ENCODE results near the gene EIF1B.
A peak's percentile ranks its signal among the peaks of the same experiment; 100 is the strongest.

EIF1B gene

DNA sequence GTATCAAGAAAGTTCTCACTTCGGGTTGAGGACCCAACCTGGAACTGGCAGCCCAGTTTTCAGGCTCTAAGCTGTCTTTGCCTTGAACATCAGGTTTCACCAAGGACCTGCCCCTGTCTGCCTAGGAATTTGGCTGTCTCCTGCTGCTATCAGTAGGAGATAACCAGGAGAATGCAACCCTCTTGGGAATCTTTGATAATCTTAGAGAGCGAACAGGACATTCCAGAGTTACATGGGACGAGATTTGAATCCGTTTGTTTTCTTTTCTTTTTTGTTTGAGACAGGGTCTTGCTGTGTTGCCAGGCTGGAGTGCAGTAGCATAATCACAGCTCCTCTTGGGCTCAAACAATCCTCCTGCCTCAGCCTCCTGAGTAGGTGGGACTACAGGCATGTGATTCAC is 18.0 kb upstream of the EIF1B start:
- H3K4me3 ChIP-seq (ENCODE audit: extremely low read depth, insufficient read depth, low read length, poor library complexity, severe bottlenecking): no peak overlapping the region
- H3K36me3 ChIP-seq (ENCODE audit: control insufficient read depth, insufficient read depth, low read length): no peaks in the 10 kb centered on the region
- no peaks in the 10 kb centered on the region for H3K9me3 ChIP-seq (ENCODE audit: control insufficient read depth, low read length)
- H3K27ac ChIP-seq (ENCODE audit: low read depth, low read length, severe bottlenecking): no peak overlapping the region
- 80 to 90% methylated on average over 2 of the region's 4 CpGs for WGBS, 2 experiments (ENCODE audit: insufficient coverage in 2 of 2)
- no peaks in the 10 kb centered on the region for H3K4me1 ChIP-seq (ENCODE audit: control insufficient read depth, insufficient read depth, low read length, poor library complexity, severe bottlenecking)

DNA sequence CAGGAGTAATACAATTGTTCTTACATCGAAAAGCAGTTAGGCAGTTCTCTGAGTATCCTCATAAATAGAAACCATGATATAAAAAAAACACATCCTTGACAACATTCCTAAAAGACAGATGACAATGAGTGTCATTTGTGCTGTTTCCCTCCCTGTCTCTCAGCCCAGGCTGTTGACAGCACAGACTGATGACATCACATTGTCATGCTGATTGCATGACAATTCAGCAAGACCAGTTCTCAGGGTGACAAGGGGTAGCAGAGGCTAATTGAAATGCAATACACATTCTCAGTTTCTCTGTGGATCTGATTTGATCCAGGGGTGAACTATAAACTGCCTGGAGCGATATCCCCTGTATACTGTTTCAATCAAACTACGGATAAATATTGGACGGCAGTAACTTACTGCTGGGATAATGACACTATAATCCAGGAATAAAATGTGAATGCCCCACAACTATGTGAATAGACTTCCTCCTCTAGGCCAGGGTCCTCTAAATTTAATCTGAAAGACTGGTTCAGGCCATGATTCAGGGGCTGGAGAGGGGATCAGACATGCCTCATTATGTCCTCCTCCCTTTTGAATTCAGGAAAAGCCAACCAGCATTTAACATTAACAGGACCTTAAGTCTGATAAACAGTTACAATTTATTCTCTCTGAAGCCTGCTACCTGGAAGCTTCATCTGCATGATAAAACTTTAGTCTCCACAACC is 16.7 kb upstream of the EIF1B start:
- H3K4me1 ChIP-seq (ENCODE audit: control insufficient read depth, insufficient read depth, low read length, poor library complexity, severe bottlenecking): no peaks in the 10 kb centered on the region
- WGBS, 2 experiments (ENCODE audit: insufficient coverage in 2 of 2): 62% methylated on average over 3 of the region's 4 CpGs; no CpG with 5 or more reads in 1 of the 2 experiments

DNA sequence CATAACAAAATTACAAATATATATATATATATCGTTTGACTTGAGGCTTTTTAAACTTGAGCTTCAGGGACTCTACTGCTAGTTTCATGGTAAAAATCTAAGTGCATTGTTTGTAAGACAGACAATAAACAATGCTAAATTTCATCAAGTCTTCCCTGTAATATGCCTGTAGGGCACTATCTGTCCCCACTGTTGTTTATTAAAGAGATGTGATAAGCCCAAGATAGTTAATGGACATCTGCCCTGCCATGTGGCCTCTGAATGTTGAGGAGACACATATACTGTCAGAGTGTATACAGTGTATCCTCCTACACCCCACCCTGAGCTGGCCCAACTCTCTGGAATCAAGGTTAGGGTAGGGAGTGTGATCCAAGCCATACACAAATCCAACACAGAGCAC is 15.1 kb upstream of the EIF1B start:
- Histone ChIP-seq H3K27ac (ENCODE audit: low read depth, low read length, severe bottlenecking) (no peak overlapping the region), H3K4me3 (ENCODE audit: extremely low read depth, insufficient read depth, low read length, poor library complexity, severe bottlenecking) (no peak overlapping the region), H3K9me3 (ENCODE audit: control insufficient read depth, low read length) (no peaks in the 10 kb centered on the region), H3K4me1 (ENCODE audit: control insufficient read depth, insufficient read depth, low read length, poor library complexity, severe bottlenecking) (no peaks in the 10 kb centered on the region), H3K36me3 (ENCODE audit: control insufficient read depth, insufficient read depth, low read length) (no peaks in the 10 kb centered on the region)
- no CpG with 5 or more reads among the region's 1 CpG for WGBS, 2 experiments (ENCODE audit: insufficient coverage in 2 of 2)

More for the DNA sequence above, 16.7 kb upstream of the EIF1B start:
- Histone ChIP-seq H3K36me3 (ENCODE audit: control insufficient read depth, insufficient read depth, low read length) (no peaks in the 10 kb centered on the region), H3K4me3 (ENCODE audit: extremely low read depth, insufficient read depth, low read length, poor library complexity, severe bottlenecking) (no peak overlapping the region), H3K9me3 (ENCODE audit: control insufficient read depth, low read length) (no peaks in the 10 kb centered on the region), H3K27ac (ENCODE audit: low read depth, low read length, severe bottlenecking) (peak overlapping the region; percentile 30)

DNA sequence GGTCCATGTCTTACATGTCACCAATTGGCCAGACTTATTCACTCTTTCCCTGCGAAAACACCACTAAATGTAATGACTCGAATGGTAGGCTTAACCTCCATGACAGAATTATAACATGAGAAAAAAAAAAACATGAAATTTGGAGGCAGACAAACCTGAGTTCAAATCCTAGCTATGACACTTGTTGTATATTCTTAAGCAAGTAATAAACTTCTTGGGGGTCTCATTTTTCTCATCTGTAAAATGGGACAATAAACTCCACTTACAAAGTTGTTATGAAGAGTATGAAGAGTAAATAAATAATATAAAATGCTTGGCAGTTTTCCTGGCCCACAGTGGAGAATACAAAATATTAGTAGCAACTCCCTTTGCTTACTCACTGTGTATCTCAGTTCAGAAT is 11.4 kb upstream of the EIF1B start:
- Histone ChIP-seq H3K36me3 (ENCODE audit: control insufficient read depth, insufficient read depth, low read length) (no peaks in the 10 kb centered on the region), H3K4me3 (ENCODE audit: extremely low read depth, insufficient read depth, low read length, poor library complexity, severe bottlenecking) (no peak overlapping the region), H3K27ac (ENCODE audit: low read depth, low read length, severe bottlenecking) (no peak overlapping the region), H3K4me1 (ENCODE audit: control insufficient read depth, insufficient read depth, low read length, poor library complexity, severe bottlenecking) (no peaks in the 10 kb centered on the region), H3K9me3 (ENCODE audit: control insufficient read depth, low read length) (no peaks in the 10 kb centered on the region)
- 80 to 94% methylated on average over 1 to 2 of the region's 2 CpGs for WGBS, 2 experiments (ENCODE audit: insufficient coverage in 2 of 2)

DNA sequence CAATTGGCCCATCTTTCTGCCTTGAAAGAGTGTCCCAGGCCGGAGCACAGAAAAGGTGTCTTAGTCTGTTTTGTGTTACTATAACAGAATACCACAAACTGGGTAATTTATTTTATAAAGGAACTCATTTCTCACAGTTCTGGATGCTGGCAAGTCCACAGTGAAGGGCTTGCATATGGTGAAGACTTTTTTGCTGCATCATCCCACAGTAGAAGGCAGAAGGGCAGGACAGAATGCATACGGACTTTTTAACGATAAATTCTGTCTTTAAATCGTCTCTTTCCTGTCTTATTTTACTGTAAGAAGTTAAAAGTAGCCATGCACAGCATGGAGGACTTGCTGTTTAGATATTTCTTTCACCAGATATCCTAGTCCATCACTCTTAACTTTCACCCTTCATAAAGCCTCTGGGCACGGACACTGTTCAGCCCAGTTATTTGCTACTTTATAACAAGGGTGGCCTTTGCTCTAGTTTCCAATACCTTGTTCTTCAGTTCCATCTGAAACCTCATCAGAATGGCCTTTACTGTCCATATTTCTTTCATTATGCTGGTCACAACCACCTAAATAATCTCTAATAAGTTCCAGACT is 10.3 kb upstream of the EIF1B start:
- H3K9me3 ChIP-seq (ENCODE audit: control insufficient read depth, low read length): no peaks in the 10 kb centered on the region
- no peaks in the 10 kb centered on the region for H3K36me3 ChIP-seq (ENCODE audit: control insufficient read depth, insufficient read depth, low read length)
- 90 to 100% methylated on average over 3 to 4 of the region's 5 CpGs for WGBS, 2 experiments (ENCODE audit: insufficient coverage in 2 of 2)
- H3K4me1 ChIP-seq (ENCODE audit: control insufficient read depth, insufficient read depth, low read length, poor library complexity, severe bottlenecking): no peaks in the 10 kb centered on the region
- H3K27ac ChIP-seq (ENCODE audit: low read depth, low read length, severe bottlenecking): no peak overlapping the region
- H3K4me3 ChIP-seq (ENCODE audit: extremely low read depth, insufficient read depth, low read length, poor library complexity, severe bottlenecking): no peak overlapping the region

DNA sequence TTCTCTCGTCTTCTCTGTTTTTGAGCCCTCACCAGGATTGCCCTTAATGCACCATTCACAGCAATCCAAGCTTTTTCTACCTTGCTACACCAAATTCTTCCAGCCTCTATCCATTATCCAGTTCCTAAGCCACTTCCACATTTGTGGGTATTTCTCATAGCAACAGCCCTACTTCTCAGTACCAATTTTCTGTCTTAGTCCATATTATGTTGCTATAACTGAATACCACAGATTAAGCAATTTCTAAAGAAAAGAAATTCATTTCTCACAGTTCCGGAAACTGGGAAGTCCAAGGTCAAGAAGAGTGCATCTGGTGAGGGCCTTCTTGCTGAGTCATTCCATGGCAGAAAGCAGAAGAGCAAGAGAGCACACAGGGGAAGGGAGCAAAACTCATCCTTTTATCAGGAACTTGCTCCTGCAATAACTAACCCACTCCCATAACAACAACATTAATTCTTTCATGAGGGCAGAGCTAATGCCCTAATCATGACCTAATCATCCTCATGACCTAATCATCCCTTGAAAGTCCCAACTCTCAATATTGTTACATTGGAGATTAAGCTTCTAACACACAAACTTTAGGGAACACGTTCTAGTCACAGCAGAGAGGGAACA is 9.7 kb upstream of the EIF1B start:
- H3K9me3 ChIP-seq (ENCODE audit: control insufficient read depth, low read length): no peaks in the 10 kb centered on the region
- no peak overlapping the region for H3K27ac ChIP-seq (ENCODE audit: low read depth, low read length, severe bottlenecking)
- no peaks in the 10 kb centered on the region for H3K36me3 ChIP-seq (ENCODE audit: control insufficient read depth, insufficient read depth, low read length)
- WGBS, 2 experiments (ENCODE audit: insufficient coverage in 2 of 2): 83 to 89% methylated on average over 1 to 3 of the region's 3 CpGs
- no peak overlapping the region for H3K4me3 ChIP-seq (ENCODE audit: extremely low read depth, insufficient read depth, low read length, poor library complexity, severe bottlenecking)
- H3K4me1 ChIP-seq (ENCODE audit: control insufficient read depth, insufficient read depth, low read length, poor library complexity, severe bottlenecking): no peaks in the 10 kb centered on the region

DNA sequence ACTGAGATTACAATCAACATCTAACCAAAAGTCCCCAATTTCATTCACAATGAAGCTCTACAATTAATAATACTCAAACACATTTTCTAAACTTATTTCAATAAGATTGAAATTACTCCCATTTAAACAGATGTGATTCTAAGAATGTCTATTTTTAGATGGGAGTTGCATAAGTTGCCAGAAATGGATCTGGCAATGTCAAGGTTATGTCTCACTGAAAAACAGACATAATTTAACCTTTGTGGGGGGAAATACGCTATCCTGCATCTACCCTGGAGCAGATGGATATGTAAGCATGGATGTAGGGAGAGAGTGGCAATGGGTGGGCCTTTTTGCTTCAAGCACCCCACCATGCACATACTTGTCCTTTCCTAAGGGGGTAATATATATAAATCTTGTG is 6.7 kb upstream of the EIF1B start:
- Histone ChIP-seq H3K36me3 (ENCODE audit: control insufficient read depth, insufficient read depth, low read length) (no peaks in the 10 kb centered on the region), H3K27ac (ENCODE audit: low read depth, low read length, severe bottlenecking) (no peak overlapping the region), H3K9me3 (ENCODE audit: control insufficient read depth, low read length) (no peaks in the 10 kb centered on the region), H3K4me1 (ENCODE audit: control insufficient read depth, insufficient read depth, low read length, poor library complexity, severe bottlenecking) (no peaks in the 10 kb centered on the region), H3K4me3 (ENCODE audit: extremely low read depth, insufficient read depth, low read length, poor library complexity, severe bottlenecking) (no peak overlapping the region)
- no CpG with 5 or more reads among the region's 1 CpG for WGBS, 2 experiments (ENCODE audit: insufficient coverage in 2 of 2)

DNA sequence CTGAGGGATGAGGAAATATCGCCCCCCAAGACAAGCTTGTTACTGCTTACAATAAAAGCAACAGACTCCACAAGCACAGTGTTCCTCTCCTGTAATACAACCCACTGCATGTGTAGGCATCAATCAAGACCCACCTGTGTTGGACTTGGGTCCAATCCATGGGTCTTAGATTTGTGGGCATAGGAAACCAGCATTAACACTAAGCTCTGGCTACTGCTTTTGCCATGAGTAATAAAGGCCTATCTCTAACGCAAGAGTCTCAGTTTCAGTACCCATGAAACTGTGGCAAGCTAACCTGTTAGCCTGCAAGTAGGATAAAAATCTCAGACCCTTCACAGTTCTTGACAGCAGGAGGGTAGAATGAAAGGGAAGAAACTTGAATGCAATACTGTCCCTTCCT is 5.2 kb upstream of the EIF1B start:
- no peak overlapping the region for H3K27ac ChIP-seq (ENCODE audit: low read depth, low read length, severe bottlenecking)
- H3K36me3 ChIP-seq (ENCODE audit: control insufficient read depth, insufficient read depth, low read length): no peaks in the 10 kb centered on the region
- 100% methylated on average over 1 of the region's 2 CpGs; no CpG with 5 or more reads in 1 of the 2 experiments for WGBS, 2 experiments (ENCODE audit: insufficient coverage in 2 of 2)
- no peak overlapping the region for H3K4me3 ChIP-seq (ENCODE audit: extremely low read depth, insufficient read depth, low read length, poor library complexity, severe bottlenecking)
- peaks cover 3% of the 10 kb centered on the region for H3K4me1 ChIP-seq (ENCODE audit: control insufficient read depth, insufficient read depth, low read length, poor library complexity, severe bottlenecking)
- H3K9me3 ChIP-seq (ENCODE audit: control insufficient read depth, low read length): no peaks in the 10 kb centered on the region

DNA sequence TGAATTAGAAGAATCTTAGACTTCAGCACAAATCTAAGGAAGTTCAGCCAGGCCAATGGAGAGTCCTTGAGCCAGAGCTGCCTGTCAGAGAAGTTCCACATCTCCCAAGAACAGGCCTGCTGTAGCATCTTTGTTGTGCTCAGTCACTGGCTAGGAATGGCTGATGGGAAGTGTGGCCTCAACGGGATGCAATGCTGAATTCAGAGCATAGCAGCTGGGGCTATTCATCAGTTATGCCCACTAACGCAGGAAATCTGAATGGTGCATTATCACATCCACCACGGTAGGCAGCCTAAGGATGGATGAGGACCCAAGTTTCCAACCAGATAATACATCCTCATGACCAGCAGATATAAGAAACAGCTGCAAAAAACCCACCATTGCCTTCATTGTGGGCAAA is 3.2 kb upstream of the EIF1B start:
- Histone ChIP-seq H3K4me3 (ENCODE audit: extremely low read depth, insufficient read depth, low read length, poor library complexity, severe bottlenecking) (no peak overlapping the region), H3K4me1 (ENCODE audit: control insufficient read depth, insufficient read depth, low read length, poor library complexity, severe bottlenecking) (peaks cover 3% of the 10 kb centered on the region), H3K9me3 (ENCODE audit: control insufficient read depth, low read length) (no peaks in the 10 kb centered on the region), H3K36me3 (ENCODE audit: control insufficient read depth, insufficient read depth, low read length) (peaks cover 5% of the 10 kb centered on the region), H3K27ac (ENCODE audit: low read depth, low read length, severe bottlenecking) (no peak overlapping the region)
- WGBS, 2 experiments (ENCODE audit: insufficient coverage in 2 of 2): 85 to 89% methylated on average over 3 of the region's 3 CpGs

DNA sequence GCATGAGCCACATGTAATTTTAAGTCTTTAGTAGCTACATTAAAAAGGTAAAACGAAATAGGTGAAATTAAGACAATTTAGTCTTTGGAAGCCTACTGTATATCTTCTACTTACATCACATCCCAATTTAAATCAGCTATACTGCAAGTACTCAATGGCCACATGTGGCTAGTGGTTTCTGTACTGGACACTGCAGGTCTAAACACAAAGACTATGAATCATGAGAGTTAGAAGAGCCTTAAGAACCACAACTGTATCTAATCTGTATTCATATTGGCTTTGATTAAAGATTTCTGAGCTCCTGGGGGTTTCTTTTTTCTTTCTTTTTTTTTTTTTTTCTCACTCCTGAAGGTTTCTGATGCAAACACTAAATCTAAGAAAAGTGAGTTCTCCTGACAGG is 2.3 kb upstream of the EIF1B start:
- Histone ChIP-seq H3K36me3 (ENCODE audit: control insufficient read depth, insufficient read depth, low read length) (peaks cover 14% of the 10 kb centered on the region), H3K27ac (ENCODE audit: low read depth, low read length, severe bottlenecking) (no peak overlapping the region), H3K9me3 (ENCODE audit: control insufficient read depth, low read length) (no peaks in the 10 kb centered on the region), H3K4me3 (ENCODE audit: extremely low read depth, insufficient read depth, low read length, poor library complexity, severe bottlenecking) (no peak overlapping the region), H3K4me1 (ENCODE audit: control insufficient read depth, insufficient read depth, low read length, poor library complexity, severe bottlenecking) (peaks cover 11% of the 10 kb centered on the region)
- WGBS, 2 experiments (ENCODE audit: insufficient coverage in 2 of 2): no CpG with 5 or more reads among the region's 1 CpG
